LoVo (cell line): ENCODE measurements around the gene AP2A1.
"Not testable (repeated sequence)": the region's sequence is repeated elsewhere in the genome, so short reads cannot be mapped to it uniquely, and the experiment has no call there.

Source experiments
- DNase-seq: peaks from one replicate; pipeline ENCODE4 v3.0.0-alpha.2; 2016; ENCODE audit warnings: low spot score

The AP2A1 gene

GRCh38 chr19:49812997-49813861 lies 46.4 kb downstream of the AP2A1 start, which contains the start of gene FUZ:
Gene FUZ (minus strand): TSS chr19:49813292. CDS start chr19:49813106, 186 bp downstream.
- DNase-seq, result peak; percentile 97

- DNase-seq, result peak; percentile 2
Measured at GRCh38 chr19:49814010-49814409, 47.2 kb downstream of the AP2A1 start.

- no peak for DNase-seq
Measured at GRCh38 chr19:49816590-49816989, 49.8 kb downstream of the AP2A1 start.

- DNase-seq, result peak; percentile 78
Measured at GRCh38 chr19:49817964-49818648, 51.3 kb downstream of the AP2A1 start, which contains the start of gene MED25. Gene MED25 (plus strand): TSS chr19:49818289. CDS start chr19:49818342, 53 bp downstream.

GRCh38 chr19:49818649-49819370 lies 52.0 kb downstream of the AP2A1 start:
- DNase-seq, result no peak

- not testable (repeated sequence) for DNase-seq
Measured at GRCh38 chr19:49819452-49820115, 52.8 kb downstream of the AP2A1 start.

- DNase-seq, result no peak
Measured at GRCh38 chr19:49820125-49820524, 53.3 kb downstream of the AP2A1 start.

- no peak for DNase-seq
Measured at GRCh38 chr19:49823472-49823871, 56.7 kb downstream of the AP2A1 start.

GRCh38 chr19:49824662-49825061 lies 57.9 kb downstream of the AP2A1 start:
- no peak for DNase-seq

- no peak for DNase-seq
Measured at GRCh38 chr19:49827034-49827433, 60.2 kb downstream of the AP2A1 start.

GRCh38 chr19:49829200-49829599 lies 62.4 kb downstream of the AP2A1 start:
- DNase-seq, result no peak

- no peak for DNase-seq
Measured at GRCh38 chr19:49829721-49830120, 62.9 kb downstream of the AP2A1 start.

- no peak for DNase-seq
Measured at GRCh38 chr19:49830766-49831165, 64.0 kb downstream of the AP2A1 start.

GRCh38 chr19:49831592-49831991 lies 64.8 kb downstream of the AP2A1 start:
- no peak for DNase-seq

GRCh38 chr19:49832556-49832955 lies 65.8 kb downstream of the AP2A1 start:
- DNase-seq, result no peak

GRCh38 chr19:49833599-49833998 lies 66.8 kb downstream of the AP2A1 start:
- DNase-seq, result no peak

- DNase-seq, result no peak
Measured at GRCh38 chr19:49835562-49835961, 68.8 kb downstream of the AP2A1 start.

GRCh38 chr19:49836176-49837008 lies 69.6 kb downstream of the AP2A1 start:
- no peak for DNase-seq

GRCh38 chr19:49837009-49837310 lies 70.2 kb downstream of the AP2A1 start:
- no peak for DNase-seq

- no peak for DNase-seq
Measured at GRCh38 chr19:49837425-49837824, 70.6 kb downstream of the AP2A1 start.
